ENCODE measurements around the gene C5orf34.
A peak's percentile ranks its signal among the peaks of the same experiment; 100 is the strongest.
"Not testable (repeated sequence)": the region's sequence is repeated elsewhere in the genome, so short reads cannot be mapped to it uniquely, and the experiment has no call there.

Gene C5orf34

DNA sequence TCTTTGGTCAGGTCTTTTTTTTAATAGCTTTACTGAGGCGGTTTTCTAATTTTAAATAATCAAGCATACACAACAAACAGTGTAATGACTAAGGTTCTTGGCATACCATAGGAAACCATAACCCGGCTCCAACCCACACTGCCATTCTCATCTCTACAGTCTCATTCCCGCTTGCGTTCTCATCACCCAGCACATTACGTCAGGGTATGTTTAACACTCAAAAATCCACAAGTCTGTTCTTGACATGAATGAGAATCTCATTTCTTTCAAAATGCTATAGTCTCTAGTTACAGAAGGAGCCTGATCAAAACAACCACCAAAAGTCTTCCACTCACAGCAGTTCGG, 505 bp downstream of the C5orf34 start:
- DNase-seq = no peak

DNA sequence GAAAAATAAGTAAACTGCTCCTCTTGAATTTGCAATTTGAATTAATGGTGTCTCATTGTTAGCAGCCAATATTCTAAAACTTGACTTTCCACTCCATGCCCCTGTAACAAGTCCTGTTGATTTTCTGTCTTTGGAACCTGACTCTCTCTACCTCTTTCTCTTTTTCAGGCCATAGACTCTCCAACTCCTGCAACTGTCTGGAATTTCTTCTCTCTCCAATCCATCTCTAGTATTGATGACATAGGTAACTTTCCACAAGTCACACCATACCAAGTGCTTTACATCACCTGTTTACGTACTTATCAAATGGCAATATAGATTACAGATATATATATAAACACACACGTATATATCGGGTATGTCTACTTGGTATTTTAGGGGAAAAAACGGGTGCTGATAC, 923 bp downstream of the C5orf34 start:
- no peak for DNase-seq

DNA sequence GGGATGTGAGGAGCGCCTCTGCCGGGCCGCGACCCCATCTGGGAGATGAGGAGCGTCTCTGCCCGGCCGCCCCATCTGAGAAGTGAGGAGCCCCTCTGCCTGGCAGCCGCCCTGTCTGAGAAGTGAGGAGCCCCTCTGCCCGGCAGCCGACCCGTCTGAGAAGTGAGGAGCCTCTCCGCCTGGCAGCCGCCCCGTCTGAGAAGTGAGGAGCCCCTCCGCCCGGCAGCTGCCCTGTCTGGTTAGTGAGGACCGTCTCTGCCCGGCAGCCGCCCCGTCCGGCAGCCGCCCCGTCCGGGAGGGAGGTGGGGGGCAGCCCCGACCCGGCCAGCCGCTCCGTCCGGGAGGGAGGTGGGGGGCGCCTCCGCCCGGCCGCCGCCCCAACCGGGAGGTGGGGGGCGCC, 3.9 kb downstream of the C5orf34 start:
- DNase-seq = not testable (repeated sequence)

DNA sequence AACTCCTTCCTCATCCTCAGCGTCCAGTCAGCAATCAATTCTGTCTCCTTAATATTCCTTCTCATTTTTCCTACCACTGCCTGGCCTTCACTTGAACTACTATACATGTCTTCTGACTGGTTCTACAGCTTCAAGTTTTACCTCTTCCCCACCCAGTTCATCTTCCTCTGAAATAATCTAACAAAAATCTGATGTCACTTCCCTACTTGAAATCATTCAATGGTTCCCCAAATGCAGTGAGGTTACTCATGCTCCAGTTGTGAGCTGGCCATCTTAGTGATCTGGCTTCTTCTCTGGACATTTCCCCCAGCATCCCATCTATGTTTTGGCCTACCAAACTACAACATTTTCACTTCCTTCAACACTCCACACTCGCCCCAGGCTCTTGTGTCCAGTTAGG, 16.4 kb downstream of the C5orf34 start:
- no peak for DNase-seq

DNA sequence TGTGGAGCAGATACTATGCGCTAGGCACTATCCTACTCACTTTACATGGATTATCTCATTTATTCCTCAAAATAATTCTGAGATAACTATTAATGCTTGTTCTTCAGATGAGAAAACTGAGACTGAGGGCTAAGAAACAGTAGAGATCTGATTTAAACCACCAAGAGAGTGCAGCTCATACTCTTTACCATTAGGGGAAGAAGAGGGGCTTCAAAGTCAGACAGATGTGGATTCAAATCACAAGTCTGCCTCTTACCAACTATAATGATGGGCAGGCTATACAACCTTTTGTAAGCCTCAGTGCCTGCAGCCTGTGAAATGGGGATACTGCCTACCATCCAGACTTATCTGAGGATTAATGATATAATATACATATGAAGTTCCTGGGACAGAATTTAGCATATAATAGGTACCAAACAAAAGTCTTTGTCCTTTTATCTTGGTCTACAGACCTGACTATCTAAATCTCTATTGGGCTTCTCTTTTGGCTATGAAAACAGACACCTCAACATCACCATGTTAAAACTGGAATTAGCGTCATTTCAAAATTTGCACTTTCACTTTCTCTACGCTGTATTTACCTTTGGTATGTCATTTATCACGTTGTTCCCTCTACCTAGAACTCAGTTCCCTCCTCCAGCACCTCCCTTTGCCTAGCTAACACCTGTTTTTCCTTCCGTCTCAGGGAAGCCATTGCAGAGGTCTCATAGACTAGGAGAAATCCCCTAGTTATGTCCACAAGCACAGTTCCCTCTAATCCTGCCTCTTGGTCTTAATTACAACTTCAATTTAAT, 17.4 kb downstream of the C5orf34 start:
- no peak for DNase-seq

DNA sequence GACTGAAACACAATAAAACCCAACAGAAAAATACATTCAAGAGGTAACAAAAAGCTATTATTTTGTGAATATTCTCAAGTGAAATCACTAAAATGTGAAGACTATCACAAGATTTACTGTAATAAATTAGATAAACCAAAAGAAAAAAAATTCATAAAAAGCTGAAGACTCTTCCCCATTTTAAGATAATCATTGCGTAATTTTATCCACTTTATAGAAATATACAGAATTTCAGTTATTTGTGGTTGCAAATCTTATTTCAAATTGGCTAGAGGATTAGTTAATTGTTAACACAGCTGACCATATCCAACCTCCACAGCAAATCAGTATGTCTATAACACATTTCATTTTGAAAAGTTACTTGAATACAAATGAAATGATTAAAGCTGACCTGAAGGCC, 23.6 kb downstream of the C5orf34 start:
- no peak for DNase-seq

DNA sequence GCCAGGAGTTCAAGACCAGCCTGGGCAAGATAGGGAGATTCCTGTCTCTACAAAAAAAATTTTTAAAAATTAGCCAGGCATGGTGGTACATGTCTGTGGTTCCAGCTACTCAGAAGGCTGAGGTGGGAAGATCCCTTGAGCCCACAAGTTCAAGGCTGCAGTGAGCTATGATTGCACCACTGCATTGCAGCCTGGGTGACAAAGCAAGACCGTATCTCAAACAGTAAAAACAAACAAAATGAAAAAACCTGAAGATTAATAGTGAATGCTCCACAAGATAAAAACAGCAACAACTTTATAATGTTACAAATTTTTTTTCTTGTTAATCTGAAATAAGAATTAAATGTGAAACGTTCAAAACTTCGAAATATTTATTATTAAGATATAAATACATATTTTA, 28.6 kb downstream of the C5orf34 start:
- no peak for DNase-seq

DNA sequence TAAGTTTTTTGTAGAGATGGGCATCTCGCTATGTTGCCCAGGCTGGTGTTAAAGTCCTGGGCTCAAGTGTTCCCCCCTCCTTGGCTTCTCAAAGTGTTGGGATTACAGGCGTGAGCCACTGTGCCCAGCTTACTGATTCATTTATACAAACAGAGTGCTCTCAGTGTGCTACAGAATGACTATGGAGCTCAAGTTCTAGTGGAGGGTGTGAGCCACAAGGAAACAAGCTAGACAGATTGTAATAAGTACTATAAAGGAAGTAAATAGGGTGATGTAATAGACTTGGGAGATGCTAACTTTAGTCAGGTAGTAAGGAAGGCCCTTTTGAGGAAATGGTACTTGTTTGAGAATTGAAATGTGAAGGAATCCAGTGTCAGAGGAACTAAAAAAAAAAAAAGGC, 29.5 kb downstream of the C5orf34 start:
- no peak for DNase-seq

DNA sequence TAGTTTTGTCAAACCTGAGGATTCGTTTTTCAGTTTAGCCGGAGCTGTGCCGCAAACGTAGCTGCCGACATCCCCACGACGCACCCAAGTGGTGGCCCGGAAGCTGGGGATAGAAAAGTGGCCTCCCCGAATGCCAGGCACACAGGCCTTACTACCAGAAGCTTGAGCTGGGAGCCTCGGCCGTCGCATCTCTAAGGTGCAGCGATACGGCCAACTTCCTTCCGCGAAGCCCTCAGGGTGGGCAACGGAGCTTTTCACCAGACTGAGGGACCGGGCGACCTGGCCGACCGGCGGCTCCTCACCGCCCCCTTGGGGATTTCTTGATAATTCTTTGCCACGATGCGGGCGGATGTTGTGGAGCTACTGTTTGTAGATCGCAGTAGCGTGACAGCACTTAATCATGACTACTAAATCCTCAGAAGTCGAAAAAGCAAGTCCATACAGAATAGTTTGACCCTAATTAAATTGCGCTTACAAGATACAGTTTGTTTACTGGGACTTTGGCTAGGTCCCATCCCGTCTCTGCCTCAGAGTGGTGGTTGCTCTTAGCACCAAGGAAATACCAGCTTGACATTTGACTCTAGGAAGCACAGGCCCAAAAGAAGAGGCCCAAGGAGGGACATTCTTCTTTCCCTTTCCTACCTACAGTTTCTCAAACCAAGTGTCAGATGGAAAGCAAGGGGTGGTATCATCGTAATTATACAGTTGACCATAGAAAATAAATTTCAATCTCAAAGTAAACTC, 30.7 kb downstream of the C5orf34 start:
- DNase-seq = peak; percentile 66

DNA sequence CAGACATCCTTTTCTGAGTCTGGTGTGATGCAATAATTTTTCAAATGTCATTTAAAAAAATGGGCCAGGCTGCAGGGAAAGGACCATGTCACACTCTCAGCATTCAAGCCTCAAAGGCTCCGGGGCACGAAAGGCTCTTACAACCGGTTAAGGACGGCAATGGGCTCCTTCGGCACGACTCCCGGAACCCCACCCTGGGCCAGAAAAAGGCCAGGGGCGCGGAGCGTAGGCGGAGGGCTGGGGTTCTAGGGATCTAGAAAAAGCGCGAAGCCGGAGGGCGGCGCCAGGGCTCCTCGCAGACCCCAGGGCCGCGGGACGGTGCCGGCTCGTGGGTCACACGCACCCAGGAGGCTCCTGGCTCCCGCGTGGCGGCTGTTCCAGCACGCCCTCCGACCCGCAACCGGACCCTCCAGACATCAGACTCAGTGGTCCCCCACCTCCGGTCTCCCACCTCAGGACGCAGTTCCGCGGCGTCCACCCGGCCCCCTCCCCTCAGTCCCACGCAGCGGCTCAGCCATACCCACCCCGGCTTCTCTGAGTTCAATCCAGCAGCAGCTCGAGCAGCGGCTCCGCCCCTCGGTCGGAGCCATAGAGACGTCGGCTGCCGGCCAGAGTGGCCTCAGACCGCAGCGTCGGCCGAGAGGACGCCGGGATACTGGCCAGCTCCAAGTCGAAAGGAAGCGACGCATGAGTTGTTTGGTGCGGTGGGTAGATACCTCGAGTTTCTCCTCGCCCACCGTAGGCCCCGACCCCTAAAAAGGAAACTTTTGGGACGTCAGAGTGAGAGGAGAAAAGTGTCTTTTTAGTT, 31.4 kb downstream of the C5orf34 start, which contains the start of gene TMEM267:
Gene TMEM267 (minus strand): TSS at position 568 of the 808 bp plus-strand sequence. CDS start 29,896 bp downstream, outside the sequence.
- peak; percentile 64 for DNase-seq

DNA sequence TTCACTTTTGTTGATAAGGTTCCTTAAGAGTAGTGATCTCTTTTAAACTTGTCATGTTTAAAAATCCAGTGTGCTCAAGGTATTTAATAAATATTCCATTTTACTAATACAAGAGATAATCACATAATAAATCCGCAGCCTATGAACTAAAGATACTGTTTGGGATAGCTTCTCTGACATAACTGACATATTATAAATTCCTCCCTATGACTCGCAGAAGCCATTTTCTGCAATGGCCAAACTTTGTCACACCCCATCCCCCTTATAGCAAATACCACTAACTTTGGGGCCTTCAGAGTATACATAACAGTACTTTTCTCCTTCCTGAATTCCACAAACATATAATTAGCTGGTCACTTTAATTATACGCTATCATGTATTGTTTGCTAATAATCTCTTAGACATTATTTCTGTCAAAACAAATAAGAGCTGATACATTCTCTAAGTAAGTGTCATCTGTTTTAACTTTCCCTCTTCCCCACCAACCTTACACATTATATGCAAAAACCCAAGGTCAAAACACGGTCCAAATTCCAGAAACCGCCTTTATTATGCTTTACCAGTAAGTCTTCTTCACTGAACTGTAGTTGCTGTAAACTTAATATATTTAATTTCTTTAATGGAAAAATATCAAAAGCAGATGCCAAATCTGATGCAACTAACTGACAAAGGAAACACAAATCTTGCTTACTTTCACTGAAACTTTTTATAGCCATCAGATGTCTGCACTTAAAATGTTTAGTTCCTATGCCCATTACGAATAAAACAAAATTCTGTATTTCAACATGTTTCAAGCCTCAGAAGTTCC, 32.3 kb downstream of the C5orf34 start:
- no peak for DNase-seq

DNA sequence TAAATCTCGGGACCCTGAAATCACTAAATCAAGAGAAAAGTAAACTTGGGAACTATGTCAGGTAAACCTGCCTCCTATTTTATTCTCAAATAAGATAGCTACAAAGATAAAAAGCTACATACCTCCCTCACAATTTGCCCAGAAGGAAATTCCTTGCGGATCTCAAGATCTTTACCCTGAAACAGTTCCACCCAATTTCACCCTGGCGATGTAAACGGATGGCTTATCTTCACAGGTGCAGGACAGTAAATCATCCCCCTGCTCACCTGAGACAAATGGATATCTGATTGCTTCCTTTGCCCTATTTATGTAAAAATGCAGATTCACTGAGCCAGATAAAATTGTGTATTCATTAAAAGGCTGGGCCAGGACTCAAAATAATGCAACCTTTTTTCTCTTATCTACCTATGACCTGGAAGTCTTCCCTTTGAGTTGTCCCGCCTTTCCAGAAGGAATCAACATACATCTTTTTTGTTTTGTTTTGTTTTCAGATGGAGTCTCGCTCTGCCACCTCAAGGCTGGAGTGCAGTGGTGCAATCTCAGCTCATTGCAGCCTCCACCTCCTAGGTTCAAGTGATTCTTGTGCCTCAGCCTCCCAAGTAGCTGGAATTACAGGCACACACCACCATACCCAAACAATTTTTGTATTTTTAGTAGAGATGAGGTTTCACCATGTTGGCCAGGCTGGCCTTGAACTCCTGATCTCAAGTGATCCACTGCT, 45.1 kb downstream of the C5orf34 start:
- DNase-seq = no peak

DNA sequence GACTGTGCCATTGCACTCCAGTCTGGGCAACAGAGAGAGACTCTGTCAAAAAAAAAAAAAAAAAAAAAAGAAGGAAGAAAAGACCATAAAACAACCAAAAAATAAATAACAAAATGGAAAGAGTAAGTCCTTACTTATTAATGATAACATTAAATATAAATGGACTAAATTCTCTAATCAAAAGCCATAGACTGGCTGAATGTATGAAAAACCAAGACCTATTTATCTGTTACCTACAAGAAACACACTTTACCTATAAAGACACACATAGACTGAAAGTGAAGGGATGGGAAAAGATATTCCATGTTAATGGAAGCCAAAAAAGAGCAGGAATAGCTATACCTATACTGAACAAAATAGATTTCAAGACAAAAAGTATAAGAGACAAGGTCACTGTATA, 47.8 kb downstream of the C5orf34 start:
- no peak for DNase-seq

DNA sequence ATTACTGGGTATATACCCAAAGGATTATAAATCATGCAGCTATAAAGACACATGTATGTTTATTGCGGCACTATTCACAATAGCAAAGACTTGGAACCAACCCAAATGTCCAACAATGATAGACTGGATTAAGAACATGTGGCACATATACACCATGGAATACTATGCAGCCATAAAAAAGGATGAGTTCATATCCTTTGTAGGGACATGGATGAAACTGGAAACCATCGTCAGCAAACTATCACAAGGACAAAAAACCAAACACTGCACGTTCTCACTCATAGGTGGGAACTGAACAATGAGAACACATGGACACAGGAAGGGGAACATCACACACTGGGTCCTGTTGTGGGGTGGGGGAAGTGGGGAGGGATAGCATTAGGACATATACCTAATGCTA, 49.5 kb downstream of the C5orf34 start:
- not testable (repeated sequence) for DNase-seq

DNA sequence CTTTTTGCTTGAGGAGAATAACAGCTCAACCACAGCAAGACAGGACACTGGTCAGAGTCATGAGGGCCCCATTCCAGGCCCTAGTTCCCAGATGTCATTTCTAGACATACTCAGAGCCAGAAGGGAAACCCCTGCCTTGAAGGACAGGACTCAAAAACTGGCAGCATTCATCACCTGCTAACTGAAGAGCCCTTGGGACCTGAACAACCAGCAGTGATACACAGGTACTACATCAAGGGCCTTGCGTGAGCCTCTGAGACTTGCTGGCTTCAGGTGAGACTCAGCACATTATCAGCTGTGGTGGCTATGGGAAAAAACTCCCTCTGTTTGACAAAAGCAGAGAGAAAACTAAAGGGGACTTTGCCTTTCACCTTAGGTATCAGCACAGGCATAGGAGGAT, 53.9 kb downstream of the C5orf34 start:
- no peak for DNase-seq

DNA sequence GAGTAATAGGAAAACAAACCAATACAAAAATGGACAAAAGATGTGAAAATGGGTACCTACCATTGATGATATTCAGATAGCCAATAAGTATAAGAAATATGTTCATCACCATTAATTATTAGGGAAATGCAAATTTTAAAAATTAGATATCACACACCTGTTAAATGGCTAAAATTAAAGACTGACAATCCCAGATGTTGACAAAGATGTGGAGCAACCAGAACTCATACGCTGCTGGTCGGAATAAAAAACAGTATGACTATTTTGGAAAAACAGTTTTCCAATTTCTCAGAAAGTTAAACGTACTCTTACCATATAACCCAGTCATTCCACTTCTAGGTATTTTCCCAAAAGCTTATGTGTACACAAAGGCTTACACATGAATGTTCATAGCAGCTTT, 58.4 kb downstream of the C5orf34 start:
- no peak for DNase-seq

DNA sequence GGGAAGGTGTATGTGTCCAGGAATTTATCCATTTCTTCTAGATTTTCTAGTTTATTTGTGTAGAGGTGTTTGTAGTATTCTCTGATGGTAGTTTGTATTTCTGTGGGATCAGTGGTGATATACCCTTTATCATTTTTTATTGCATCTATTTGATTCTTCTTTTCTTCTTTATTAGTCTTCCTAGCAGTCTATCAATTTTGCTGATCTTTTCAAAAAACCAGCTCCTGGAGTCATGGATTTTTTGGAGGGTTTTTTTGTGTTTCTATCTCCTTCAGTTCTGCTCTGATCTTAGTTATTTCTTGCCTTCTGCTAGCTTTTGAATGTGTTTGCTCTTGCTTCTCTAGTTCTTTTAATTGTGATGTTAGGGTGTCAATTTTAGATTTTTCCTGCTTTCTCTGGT, 73.4 kb downstream of the C5orf34 start:
- DNase-seq = not testable (repeated sequence)

DNA sequence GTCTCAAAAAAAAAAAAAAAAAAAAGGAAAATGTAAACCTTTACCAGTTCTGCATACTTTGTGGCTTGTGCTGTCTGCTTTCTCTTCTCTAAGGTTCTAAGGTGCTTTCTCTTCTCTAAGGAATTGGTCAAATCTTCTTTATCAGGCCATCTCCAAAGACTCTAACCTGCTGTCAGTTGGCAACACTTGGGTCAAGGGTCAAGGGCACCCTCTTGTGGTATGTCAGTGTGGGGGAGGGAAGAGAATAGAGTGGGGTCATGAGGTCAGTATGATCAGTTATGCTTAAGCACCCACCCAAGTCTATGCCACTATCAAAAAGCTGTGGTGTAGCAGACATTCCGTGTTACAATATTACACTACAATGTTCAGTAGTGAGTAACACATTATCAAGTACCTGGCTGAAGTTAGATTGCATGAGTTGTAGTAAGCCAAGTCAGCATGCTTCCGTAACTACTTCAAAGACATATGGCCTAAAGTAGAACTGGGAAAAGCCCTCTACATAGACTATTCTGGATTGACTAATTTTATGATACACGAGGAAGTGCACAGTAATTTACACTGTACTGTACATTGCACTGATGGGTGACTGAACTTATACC, 77.8 kb downstream of the C5orf34 start:
- no peak for DNase-seq

Measured in T-helper 9 cell (primary cell).